ENCODE data around the gene ERF. TPM values are rescaled to one million over a fixed set of nuclear protein-coding genes. Genes with fewer than 3 reads are reported as not detected.

Gene ERF
- 100 to 1,000 TPM; 106 to 138 TPM for total RNA-seq
- polyA plus RNA-seq (2013, experiment 1 of 2) = 70.5 TPM
- 59.5 TPM for polyA plus RNA-seq (2013, experiment 2 of 2)
- long read RNA-seq, experiment 1, transcript ERF-201 (4 exons, 2,698 nt) = major isoform, 10 of 14 reads
- long read RNA-seq, experiment 1, partial matches to known transcripts = 1 of 14 reads
- long read RNA-seq, experiment 1, other reads (novel, unspliced or antisense) = 1 of 14 reads
- long read RNA-seq, experiment 2, transcript ERF-201 (4 exons, 2,698 nt) = major isoform, 28 of 33 reads
- long read RNA-seq, experiment 2, partial matches to known transcripts = 2 of 33 reads
- long read RNA-seq, experiment 2, other reads (novel, unspliced or antisense) = 2 of 33 reads
- long read RNA-seq, experiment 3, partial matches to known transcripts = 0 of 1 reads
- long read RNA-seq, experiment 3, other reads (novel, unspliced or antisense) = 1 of 1 reads
- long read RNA-seq, experiment 4, partial matches to known transcripts = 1 of 2 reads
- long read RNA-seq, experiment 4, other reads (novel, unspliced or antisense) = 1 of 2 reads

GRCh38 chr19:42254850-42255765 lies at the start of gene ERF:
ERF (minus strand) TSS chr19:42255128; CDS start chr19:42254999, 129 bp downstream.
- TF ChIP-seq, protein P1, sequence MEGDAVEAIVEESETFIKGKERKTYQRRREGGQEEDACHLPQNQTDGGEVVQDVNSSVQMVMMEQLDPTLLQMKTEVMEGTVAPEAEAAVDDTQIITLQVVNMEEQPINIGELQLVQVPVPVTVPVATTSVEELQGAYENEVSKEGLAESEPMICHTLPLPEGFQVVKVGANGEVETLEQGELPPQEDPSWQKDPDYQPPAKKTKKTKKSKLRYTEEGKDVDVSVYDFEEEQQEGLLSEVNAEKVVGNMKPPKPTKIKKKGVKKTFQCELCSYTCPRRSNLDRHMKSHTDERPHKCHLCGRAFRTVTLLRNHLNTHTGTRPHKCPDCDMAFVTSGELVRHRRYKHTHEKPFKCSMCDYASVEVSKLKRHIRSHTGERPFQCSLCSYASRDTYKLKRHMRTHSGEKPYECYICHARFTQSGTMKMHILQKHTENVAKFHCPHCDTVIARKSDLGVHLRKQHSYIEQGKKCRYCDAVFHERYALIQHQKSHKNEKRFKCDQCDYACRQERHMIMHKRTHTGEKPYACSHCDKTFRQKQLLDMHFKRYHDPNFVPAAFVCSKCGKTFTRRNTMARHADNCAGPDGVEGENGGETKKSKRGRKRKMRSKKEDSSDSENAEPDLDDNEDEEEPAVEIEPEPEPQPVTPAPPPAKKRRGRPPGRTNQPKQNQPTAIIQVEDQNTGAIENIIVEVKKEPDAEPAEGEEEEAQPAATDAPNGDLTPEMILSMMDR (conservative IDR thresholded peaks at IDR 0.05) = no peak
- Histone ChIP-seq H3K27ac (ENCODE audit: low read depth, low read length) (peak within 1 kb of the TSS; percentile 88), H3K9ac (ENCODE audit: extremely low read depth, low read length, poor library complexity, severe bottlenecking) (peak within 1 kb of the TSS; percentile 89), H3K27me3 (ENCODE audit: control insufficient read depth, insufficient read depth, low read length, poor library complexity, severe bottlenecking) (no peaks in the 10 kb centered on the region), H3K36me3 (ENCODE audit: control insufficient read depth, insufficient read depth, low read length) (peaks cover 3% of the 10 kb centered on the region), H3K4me1 (ENCODE audit: control insufficient read depth, insufficient read depth, low read length) (no peaks in the 10 kb centered on the region), H3K4me3 (ENCODE audit: low read length) (peak within 1 kb of the TSS; percentile 85), H3K9me3 (ENCODE audit: control insufficient read depth, low read length) (no peaks in the 10 kb centered on the region)
- Mint-ChIP-seq H3K4me3 (peak within 1 kb of the TSS; percentile 90), H3K4me1 (peaks cover 22% of the 10 kb centered on the region), H3K9me3 (no peaks in the 10 kb centered on the region), H3K27me3 (ENCODE audit: insufficient read depth) (no peaks in the 10 kb centered on the region), H3K36me3 (ENCODE audit: low read depth) (peaks cover 7% of the 10 kb centered on the region), H3K27ac (peak within 1 kb of the TSS; percentile 82)
- peak; percentile 97 for DNase-seq
- 0% methylated on average over 53 of the region's 75 CpGs; no CpG with 5 or more reads in 1 of the 2 experiments for WGBS, 2 experiments (ENCODE audit: insufficient coverage in 1 of 2, insufficient read length in 1 of 2)

DNA sequence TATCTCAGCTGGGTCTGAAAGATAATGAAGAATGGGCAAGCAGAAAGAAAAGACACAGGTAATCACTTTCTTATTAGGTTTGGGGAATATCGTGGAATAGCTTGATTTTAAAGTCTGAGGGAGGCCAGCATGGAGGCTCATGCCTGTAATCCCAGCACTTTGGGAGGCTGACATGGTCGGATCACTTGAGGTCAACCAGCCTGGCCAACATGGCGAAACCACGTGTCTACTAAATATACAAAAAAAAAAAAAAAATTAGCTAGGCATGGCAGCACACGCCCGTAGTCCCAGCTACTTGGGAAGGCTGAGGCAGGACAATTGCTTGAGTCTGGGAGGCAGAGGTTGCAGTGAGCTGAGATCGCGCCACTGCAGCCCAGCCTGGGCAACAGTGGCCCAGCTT lies 48.9 kb upstream of the ERF start:
- DNase-seq = no peak
- Histone ChIP-seq H3K4me3 (ENCODE audit: low read length) (no peak overlapping the region), H3K36me3 (ENCODE audit: control insufficient read depth, insufficient read depth, low read length) (peaks cover 8% of the 10 kb centered on the region), H3K9me3 (ENCODE audit: control insufficient read depth, low read length) (no peaks in the 10 kb centered on the region), H3K27ac (ENCODE audit: low read depth, low read length) (no peak overlapping the region), H3K4me1 (ENCODE audit: control insufficient read depth, insufficient read depth, low read length) (no peaks in the 10 kb centered on the region), H3K9ac (ENCODE audit: extremely low read depth, low read length, poor library complexity, severe bottlenecking) (no peak overlapping the region), H3K27me3 (ENCODE audit: control insufficient read depth, insufficient read depth, low read length, poor library complexity, severe bottlenecking) (no peaks in the 10 kb centered on the region)
- 98% methylated on average over 7 to 8 of the region's 8 CpGs for WGBS, 2 experiments (ENCODE audit: insufficient coverage in 1 of 2, insufficient read length in 1 of 2)
- Mint-ChIP-seq H3K4me1 (peaks cover 13% of the 10 kb centered on the region), H3K36me3 (ENCODE audit: low read depth) (peaks cover 7% of the 10 kb centered on the region), H3K4me3 (no peak overlapping the region), H3K9me3 (no peaks in the 10 kb centered on the region), H3K27ac (no peak overlapping the region), H3K27me3 (ENCODE audit: insufficient read depth) (peaks cover 2% of the 10 kb centered on the region)
- TF ChIP-seq, protein P1 (conservative IDR thresholded peaks at IDR 0.05) = no peak

DNA sequence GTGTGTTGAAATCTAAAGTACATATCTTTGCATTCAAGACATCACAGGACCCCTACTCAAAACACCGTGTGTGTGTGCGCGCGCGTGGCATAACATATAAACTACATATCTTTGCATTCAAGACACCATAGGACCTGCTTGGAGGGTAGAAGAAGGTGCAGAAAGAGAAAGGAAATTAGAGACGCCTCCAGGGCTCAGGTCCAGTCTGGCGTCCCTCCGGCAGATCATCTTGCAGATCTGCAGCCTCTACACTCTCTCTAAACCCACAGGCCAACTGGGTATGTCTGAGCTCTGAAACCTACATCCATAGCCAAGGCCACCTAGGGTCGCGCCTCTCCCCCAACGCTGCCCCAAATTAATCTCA lies 48.2 kb upstream of the ERF start:
- Mint-ChIP-seq H3K27me3 (ENCODE audit: insufficient read depth) (peaks cover 2% of the 10 kb centered on the region), H3K27ac (no peak overlapping the region), H3K4me3 (peak overlapping the region; percentile 87), H3K36me3 (ENCODE audit: low read depth) (peaks cover 7% of the 10 kb centered on the region), H3K4me1 (peaks cover 13% of the 10 kb centered on the region), H3K9me3 (no peaks in the 10 kb centered on the region)
- no peak for DNase-seq
- H3K4me1 ChIP-seq (ENCODE audit: control insufficient read depth, insufficient read depth, low read length) = no peaks in the 10 kb centered on the region
- H3K9me3 ChIP-seq (ENCODE audit: control insufficient read depth, low read length) = no peaks in the 10 kb centered on the region
- TF ChIP-seq, protein P1 (conservative IDR thresholded peaks at IDR 0.05) = no peak
- WGBS, 2 experiments (ENCODE audit: insufficient coverage in 1 of 2, insufficient read length in 1 of 2) = 80 to 84% methylated on average over 4 to 6 of the region's 11 CpGs
- H3K36me3 ChIP-seq (ENCODE audit: control insufficient read depth, insufficient read depth, low read length) = peaks cover 8% of the 10 kb centered on the region
- no peak overlapping the region for H3K9ac ChIP-seq (ENCODE audit: extremely low read depth, low read length, poor library complexity, severe bottlenecking)
- H3K27ac ChIP-seq (ENCODE audit: low read depth, low read length) = no peak overlapping the region
- no peaks in the 10 kb centered on the region for H3K27me3 ChIP-seq (ENCODE audit: control insufficient read depth, insufficient read depth, low read length, poor library complexity, severe bottlenecking)
- peak overlapping the region; percentile 93 for H3K4me3 ChIP-seq (ENCODE audit: low read length)

Measured in endodermal cell (in vitro differentiated cells).